AG04450 (cell line): ENCODE results near the gene NAV3. TPM values are rescaled to one million over a fixed set of nuclear protein-coding genes. Genes with fewer than 3 reads are reported as not detected.

Experiments
- CTCF ChIA-PET: fragments of 300-600, 350-600 bp; formaldehyde crosslinking; extraction: SDS; loops from one replicate; lab custom pipeline; 2022; ENCODE audit warnings: antibody characterized with exemption, inconsistent platforms; lab: Charles Lee
- POLR2A ChIA-PET: fragments of 350-600 bp; formaldehyde crosslinking; extraction: SDS; loops from one replicate; lab custom pipeline; 2021; ENCODE audit warnings: antibody characterized with exemption, inconsistent platforms; lab: Yijun Ruan, JAX
- DNase-seq: peaks from one replicate; pipeline ENCODE4 v3.0.0-alpha.2; 2011; ENCODE audit warnings: low read depth, low spot score
- H3K27ac ChIP-seq: one replicate; pipeline ENCODE4 v1.5.1; 2012; ENCODE audit warnings: low read depth, low read length, control low read depth
- H3K27me3 ChIP-seq: one replicate; pipeline ENCODE4 v1.6.0; 2012; ENCODE audit warnings: low read length; ENCODE audit not compliant: control insufficient read depth, insufficient read depth
- H3K4me3 ChIP-seq: 2 replicates; pipeline ENCODE4 v1.5.1; 2011; ENCODE audit warnings: mild to moderate bottlenecking, low read depth, low read length, control low read depth
- H3K9me3 ChIP-seq: 2 replicates; pipeline ENCODE4 v1.5.1; 2012; ENCODE audit warnings: low read length; ENCODE audit not compliant: control insufficient read depth, insufficient read depth
- CTCF ChIP-seq: IDR thresholded peaks from 2 replicates; pipeline ENCODE4 v1.5.1; 2011; ENCODE audit warnings: low read depth, low read length, control low read depth, inconsistent platforms
- polyA plus RNA-seq: library from polyadenylated mRNA; depleted of rRNA; stranded (reverse); fragments of >200 nt; gene quantifications from 2 replicates; pipeline ENCODE4 v1.2.3, GENCODE V29; 2011

The NAV3 gene
- polyA plus RNA-seq, 1 experiment: 36.1 TPM

- no peak for TF ChIP-seq CTCF
- CTCF ChIA-PET: interaction anchor here (0.8 to 4.1 kb wide), 3 partner anchors 11 to 190 kb away, joined by 3 to 47 read pairs (median 3); no protein-coding TSS in a partner anchor
- H3K9me3 ChIP-seq: no peaks in the 10 kb centered on the region
- no peak overlapping the region for H3K27ac ChIP-seq
- H3K4me3 ChIP-seq: no peak overlapping the region
- POLR2A ChIA-PET: no interaction called here
- DNase-seq: no peak
- no peaks in the 10 kb centered on the region for H3K27me3 ChIP-seq
Observed at GRCh38 chr12:77915071-77915600, 84.4 kb downstream of the NAV3 start.

- Histone ChIP-seq H3K27ac (no peak overlapping the region), H3K9me3 (no peaks in the 10 kb centered on the region), H3K4me3 (no peak overlapping the region), H3K27me3 (no peaks in the 10 kb centered on the region)
- ChIA-PET CTCF (interaction anchor here (2.0 to 4.1 kb wide), 2 partner anchors 10 kb away, joined by 12 to 47 read pairs; no protein-coding TSS in a partner anchor), POLR2A (no interaction called here)
- no peak for DNase-seq
- no peak for TF ChIP-seq CTCF
Observed at GRCh38 chr12:77916276-77916675, 85.6 kb downstream of the NAV3 start.

GRCh38 chr12:77918046-77918445 lies 87.4 kb downstream of the NAV3 start:
- Histone ChIP-seq H3K4me3 (no peak overlapping the region), H3K27ac (no peak overlapping the region), H3K27me3 (no peaks in the 10 kb centered on the region), H3K9me3 (no peaks in the 10 kb centered on the region)
- CTCF ChIA-PET: interaction anchor here (1.0 to 2.0 kb wide), 2 partner anchors 8 to 12 kb away, joined by 3 to 12 read pairs; no protein-coding TSS in a partner anchor
- no peak for TF ChIP-seq CTCF
- POLR2A ChIA-PET: no interaction called here
- no peak for DNase-seq

- DNase-seq: no peak
- Histone ChIP-seq H3K9me3 (no peaks in the 10 kb centered on the region), H3K27ac (no peak overlapping the region), H3K27me3 (no peaks in the 10 kb centered on the region), H3K4me3 (no peak overlapping the region)
- no peak for TF ChIP-seq CTCF
- POLR2A ChIA-PET: no interaction called here
- CTCF ChIA-PET: no interaction called here
Observed at GRCh38 chr12:77919450-77919849, 88.8 kb downstream of the NAV3 start.

- DNase-seq: no peak
- POLR2A ChIA-PET: no interaction called here
Observed at GRCh38 chr12:77923882-77924281, 93.2 kb downstream of the NAV3 start.

More at GRCh38 chr12:77923882-77924281, 93.2 kb downstream of the NAV3 start:
- H3K27ac ChIP-seq: no peak overlapping the region
- no peaks in the 10 kb centered on the region for H3K27me3 ChIP-seq
- no peak overlapping the region for H3K4me3 ChIP-seq
- H3K9me3 ChIP-seq: no peaks in the 10 kb centered on the region
- no peak for TF ChIP-seq CTCF
- CTCF ChIA-PET: interaction anchor here (0.9 to 7.2 kb wide), 9 partner anchors 9 to 771 kb away, joined by 3 to 123 read pairs (median 14); no protein-coding TSS in a partner anchor
